ENCODE measurements around the gene NFIA. TPM values are rescaled to one million over a fixed set of nuclear protein-coding genes. Genes with fewer than 3 reads are reported as not detected.
A peak's percentile ranks its signal among the peaks of the same experiment; 100 is the strongest.

The NFIA gene
- total and polyA plus RNA-seq, 9 of the 15 experiments (the other 6 are each of a cell fraction or from before 2014, with no cell fraction given), result 5.3 to 24.9 (median 9.8) TPM

DNA sequence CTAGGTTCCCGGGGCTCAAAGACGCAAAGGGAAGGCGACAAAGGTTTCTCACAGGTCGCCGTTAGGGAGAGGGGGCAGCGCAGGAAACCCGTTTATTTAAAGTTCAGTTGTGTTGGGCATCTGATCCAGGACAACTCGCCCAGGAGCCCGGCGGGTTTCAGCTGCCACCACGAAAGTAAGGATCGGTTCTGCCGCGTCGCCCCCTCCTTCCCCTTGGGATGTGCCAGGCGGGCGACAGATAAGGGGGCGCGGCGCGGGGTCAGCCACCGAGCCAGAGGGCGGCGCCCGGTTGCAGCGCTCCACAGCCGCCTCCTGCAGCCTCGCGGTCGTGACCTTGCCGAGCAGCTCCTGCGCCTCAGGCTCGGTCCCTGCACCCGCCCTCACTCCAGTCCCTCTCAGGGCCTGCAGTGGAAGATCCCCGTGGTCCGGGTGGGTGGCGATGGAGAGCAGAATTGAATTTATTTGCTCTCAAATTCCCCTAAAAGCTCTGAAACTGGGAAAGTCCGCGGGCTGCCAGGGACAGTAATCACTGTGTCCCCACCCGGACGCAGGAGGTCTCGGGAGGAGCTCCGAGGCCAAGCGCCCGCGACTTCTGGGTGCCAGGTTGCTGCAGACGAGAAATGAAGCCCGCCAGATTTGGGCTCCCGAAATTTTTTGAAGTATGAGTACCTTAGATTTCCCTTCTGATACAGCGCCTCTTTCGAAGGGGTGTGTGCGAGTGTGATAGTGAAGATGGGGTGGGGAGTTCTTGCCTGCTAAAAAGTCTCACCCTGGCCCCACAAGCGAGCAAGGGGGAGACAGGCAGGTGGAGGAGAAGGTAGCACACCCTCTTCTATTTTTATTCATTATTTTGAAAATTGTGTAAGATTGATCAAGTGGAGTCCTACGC, 28.4 kb upstream of the NFIA start (continued):
- TF ChIP-seq CBFA2T2 (conservative IDR thresholded peaks at IDR 0.05) (no peak), MCM5 (IDR thresholded peaks at IDR 0.05; ENCODE audit: low read depth) (no peak), CEBPG (CRISPR knock-in tag; IDR thresholded peaks at IDR 0.05) (no peak), CEBPG (tag; conservative IDR thresholded peaks at IDR 0.05 in 1 of 2, IDR thresholded peaks at IDR 0.05 in 1 of 2) (no peak), ZNF282 (CRISPR knock-in tag; IDR thresholded peaks at IDR 0.05) (no peak), HNRNPL (IDR thresholded peaks at IDR 0.05; ENCODE audit: low read depth, low read length) (peak; percentile 96), EGR1 (conservative IDR thresholded peaks at IDR 0.05) (peak; percentile 46), MAZ (CRISPR knock-in tag; conservative IDR thresholded peaks at IDR 0.05 in 1 of 2, IDR thresholded peaks at IDR 0.05 in 1 of 2) (peak in 1 of 2 experiments; percentile 69), ZNF77 (CRISPR knock-in tag; IDR thresholded peaks at IDR 0.05) (no peak), PCBP2 (IDR thresholded peaks at IDR 0.05; ENCODE audit: low read depth, low read length, poor library complexity, severe bottlenecking) (no peak), COPS2 (conservative IDR thresholded peaks at IDR 0.05) (no peak), ZNF232 (CRISPR knock-in tag; IDR thresholded peaks at IDR 0.05) (no peak), SIN3A (IDR thresholded peaks at IDR 0.05; ENCODE audit: borderline replicate concordance in 2 of 2, control insufficient read depth in 1 of 2, low read depth in 2 of 2, low read length in 2 of 2) (no peak), RBM39 (optimal IDR thresholded peaks at IDR 0.05; ENCODE audit: low read depth, low read length) (no peak), FOXJ3 (CRISPR knock-in tag; IDR thresholded peaks at IDR 0.05) (no peak), NEUROD1 (IDR thresholded peaks at IDR 0.05; ENCODE audit: borderline replicate concordance, low read depth, low read length, partially characterized antibody) (no peak), ZNF431 (CRISPR knock-in tag; IDR thresholded peaks at IDR 0.05) (0 out of 2 replicates have a peak, but pooled peaks have one; percentile 49), BACH1 (tag; IDR thresholded peaks at IDR 0.05) (no peak), RFX7 (CRISPR knock-in tag; IDR thresholded peaks at IDR 0.05) (no peak), ZNF639 (CRISPR knock-in tag; conservative IDR thresholded peaks at IDR 0.05 in 1 of 2, IDR thresholded peaks at IDR 0.05 in 1 of 2) (0 out of 4 replicates have a peak, but pooled peaks of 1 of the 2 experiments have one; percentile 50), ID3 (CRISPR knock-in tag; IDR thresholded peaks at IDR 0.05) (no peak), ID3 (tag; IDR thresholded peaks at IDR 0.05) (peak; percentile 50; the same call in 1 of the 2 replicates), RBBP5 (IDR thresholded peaks at IDR 0.05; ENCODE audit: borderline replicate concordance, insufficient read depth, low read length, poor library complexity, severe bottlenecking) (peak; percentile 53)
- TF ChIP-seq, protein P1, sequence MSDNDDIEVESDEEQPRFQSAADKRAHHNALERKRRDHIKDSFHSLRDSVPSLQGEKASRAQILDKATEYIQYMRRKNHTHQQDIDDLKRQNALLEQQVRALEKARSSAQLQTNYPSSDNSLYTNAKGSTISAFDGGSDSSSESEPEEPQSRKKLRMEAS (CRISPR knock-in tag; IDR thresholded peaks at IDR 0.05), result 0 out of 2 replicates have a peak, but pooled peaks have one; percentile 21
- TF ChIP-seq, protein P2, sequence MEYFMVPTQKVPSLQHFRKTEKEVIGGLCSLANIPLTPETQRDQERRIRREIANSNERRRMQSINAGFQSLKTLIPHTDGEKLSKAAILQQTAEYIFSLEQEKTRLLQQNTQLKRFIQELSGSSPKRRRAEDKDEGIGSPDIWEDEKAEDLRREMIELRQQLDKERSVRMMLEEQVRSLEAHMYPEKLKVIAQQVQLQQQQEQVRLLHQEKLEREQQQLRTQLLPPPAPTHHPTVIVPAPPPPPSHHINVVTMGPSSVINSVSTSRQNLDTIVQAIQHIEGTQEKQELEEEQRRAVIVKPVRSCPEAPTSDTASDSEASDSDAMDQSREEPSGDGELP (CRISPR knock-in tag; IDR thresholded peaks at IDR 0.05; ENCODE audit: borderline replicate concordance), result peak; percentile 64; the same call in 1 of the 2 replicates
